ENCODE measurements around the gene SLC38A6.
A peak's percentile ranks its signal among the peaks of the same experiment; 100 is the strongest.

The SLC38A6 gene

GRCh38 chr14:60977847-60978246, 3.2 kb upstream of the SLC38A6 start:
- Histone ChIP-seq H3K4me2 (ENCODE audit: low read depth, low read length, poor library complexity, severe bottlenecking) (peak overlapping the region; percentile 96), H3K4me1 (ENCODE audit: insufficient read depth, low read length, poor library complexity, severe bottlenecking) (peaks cover 25% of the 10 kb centered on the region), H3K9me3 (ENCODE audit: insufficient read depth, low read depth, low read length) (no peaks in the 10 kb centered on the region), H2AFZ (ENCODE audit: low read length) (no peak overlapping the region), H3K79me2 (ENCODE audit: insufficient read depth, low read length) (peaks cover 4% of the 10 kb centered on the region; the same call in 1 of the 2 replicates), H3K27me3 (ENCODE audit: insufficient read depth, low read length, poor library complexity, severe bottlenecking) (no peaks in the 10 kb centered on the region), H3F3A (ENCODE audit: low read depth) (no peaks in the 10 kb centered on the region; the same call in 1 of the 2 replicates), H3K4me3 (ENCODE audit: low read length, poor library complexity, severe bottlenecking) (peak overlapping the region; percentile 3), H3K9ac (ENCODE audit: low read depth, low read length, poor library complexity, severe bottlenecking) (no peak overlapping the region), H4K20me1 (ENCODE audit: insufficient read depth, low read length, poor library complexity, severe bottlenecking) (no peaks in the 10 kb centered on the region), H3K9me2 (replicated peaks; ENCODE audit: low read depth, low read length) (no peaks in the 10 kb centered on the region), H3K36me3 (ENCODE audit: insufficient read depth, low read length) (no peaks in the 10 kb centered on the region)
- TF ChIP-seq CTCF (conservative IDR thresholded peaks at IDR 0.05; ENCODE audit: low read length) (no peak), EZH2phosphoT487 (IDR thresholded peaks at IDR 0.05; ENCODE audit: borderline replicate concordance) (no peak)

GRCh38 chr14:60981633-60982455, 799 bp downstream of the SLC38A6 start:
- H3K79me2 ChIP-seq (ENCODE audit: insufficient read depth, low read length), result peaks cover 4% of the 10 kb centered on the region; the same call in 1 of the 2 replicates
- TF ChIP-seq CTCF (conservative IDR thresholded peaks at IDR 0.05; ENCODE audit: low read length) (no peak), EZH2phosphoT487 (IDR thresholded peaks at IDR 0.05; ENCODE audit: borderline replicate concordance) (no peak)
- no peaks in the 10 kb centered on the region; the same call in 1 of the 2 replicates for H3F3A ChIP-seq (ENCODE audit: low read depth)
- no peaks in the 10 kb centered on the region for H3K36me3 ChIP-seq (ENCODE audit: insufficient read depth, low read length)
- H3K9ac ChIP-seq (ENCODE audit: low read depth, low read length, poor library complexity, severe bottlenecking), result peak overlapping the region; percentile 73
- H3K9me3 ChIP-seq (ENCODE audit: insufficient read depth, low read depth, low read length), result no peaks in the 10 kb centered on the region
- no peaks in the 10 kb centered on the region for H4K20me1 ChIP-seq (ENCODE audit: insufficient read depth, low read length, poor library complexity, severe bottlenecking)
- H3K4me1 ChIP-seq (ENCODE audit: insufficient read depth, low read length, poor library complexity, severe bottlenecking), result peaks cover 36% of the 10 kb centered on the region
- peak overlapping the region; percentile 80 for H2AFZ ChIP-seq (ENCODE audit: low read length)
- peak overlapping the region; percentile 85 for H3K4me3 ChIP-seq (ENCODE audit: low read length, poor library complexity, severe bottlenecking)
- H3K4me2 ChIP-seq (ENCODE audit: low read depth, low read length, poor library complexity, severe bottlenecking), result peak overlapping the region; percentile 96
- no peaks in the 10 kb centered on the region for H3K9me2 ChIP-seq (replicated peaks; ENCODE audit: low read depth, low read length)
- no peaks in the 10 kb centered on the region for H3K27me3 ChIP-seq (ENCODE audit: insufficient read depth, low read length, poor library complexity, severe bottlenecking)

- H4K20me1 ChIP-seq (ENCODE audit: insufficient read depth, low read length, poor library complexity, severe bottlenecking), result no peaks in the 10 kb centered on the region
- H3K4me1 ChIP-seq (ENCODE audit: insufficient read depth, low read length, poor library complexity, severe bottlenecking), result peaks cover 30% of the 10 kb centered on the region
- H3K36me3 ChIP-seq (ENCODE audit: insufficient read depth, low read length), result no peaks in the 10 kb centered on the region
- H3K27me3 ChIP-seq (ENCODE audit: insufficient read depth, low read length, poor library complexity, severe bottlenecking), result no peaks in the 10 kb centered on the region
- no peak overlapping the region for H3K4me3 ChIP-seq (ENCODE audit: low read length, poor library complexity, severe bottlenecking)
- H2AFZ ChIP-seq (ENCODE audit: low read length), result no peak overlapping the region
- TF ChIP-seq EZH2phosphoT487 (IDR thresholded peaks at IDR 0.05; ENCODE audit: borderline replicate concordance) (no peak), CTCF (conservative IDR thresholded peaks at IDR 0.05; ENCODE audit: low read length) (no peak)
- no peak overlapping the region for H3K9ac ChIP-seq (ENCODE audit: low read depth, low read length, poor library complexity, severe bottlenecking)
- no peaks in the 10 kb centered on the region for H3K9me2 ChIP-seq (replicated peaks; ENCODE audit: low read depth, low read length)
- H3K79me2 ChIP-seq (ENCODE audit: insufficient read depth, low read length), result peaks cover 4% of the 10 kb centered on the region; the same call in 1 of the 2 replicates
- no peak overlapping the region for H3K4me2 ChIP-seq (ENCODE audit: low read depth, low read length, poor library complexity, severe bottlenecking)
- no peaks in the 10 kb centered on the region for H3F3A ChIP-seq (ENCODE audit: low read depth)
- H3K9me3 ChIP-seq (ENCODE audit: insufficient read depth, low read depth, low read length), result no peaks in the 10 kb centered on the region
These were observed 3.2 kb downstream of the SLC38A6 start for GRCh38 chr14:60984196-60984595.

All from Loucy (cell line).